Measurements from ENCODE around the gene RFWD3. TPM values are rescaled to one million over a fixed set of nuclear protein-coding genes. Genes with fewer than 3 reads are reported as not detected.

The RFWD3 gene
- total RNA-seq, 1 donor from 2014 or later = 22.5 TPM

- peaks cover 26% of the 10 kb centered on the region for H3K4me1 ChIP-seq
- H3K9me3 ChIP-seq = no peaks in the 10 kb centered on the region
- intact Hi-C loops (cut with DNase I) = no loop called here
- no peak overlapping the region for H3K27ac ChIP-seq
- H3K36me3 ChIP-seq = no peaks in the 10 kb centered on the region
- no peak for ATAC-seq
- H3K4me3 ChIP-seq = no peak overlapping the region
- no peak for TF ChIP-seq CTCF (IDR thresholded peaks at IDR 0.05)
- H3K27me3 ChIP-seq (ENCODE audit: low read depth) = no peaks in the 10 kb centered on the region
- DNase-seq = no peak
These were observed 88.2 kb downstream of the RFWD3 start for GRCh38 chr16:74578433-74578832.

DNA sequence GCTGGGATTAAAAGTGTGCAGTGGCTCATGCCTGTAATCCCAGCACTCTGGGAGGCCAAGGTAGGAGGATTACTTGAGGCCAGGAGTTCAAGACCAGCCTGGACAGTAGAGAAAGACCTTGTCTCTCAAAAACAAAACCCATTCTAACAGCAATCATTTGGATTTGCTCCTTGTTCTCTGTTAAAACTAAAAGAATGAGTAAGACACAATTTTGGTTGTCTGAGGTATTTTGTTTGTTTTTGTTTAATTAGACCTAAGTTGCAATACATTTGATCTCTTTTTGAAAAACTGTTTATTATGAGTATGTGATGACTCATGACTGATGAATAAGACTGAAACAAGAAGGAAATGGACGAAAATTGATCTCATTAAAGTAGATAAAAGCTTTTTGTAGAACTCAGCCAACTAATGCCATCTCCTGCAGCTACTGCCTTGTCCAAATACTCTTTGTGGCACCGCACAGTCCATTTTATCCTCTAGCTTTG lies 88.8 kb downstream of the RFWD3 start:
- Histone ChIP-seq H3K9me3 (no peaks in the 10 kb centered on the region), H3K4me1 (peaks cover 26% of the 10 kb centered on the region), H3K36me3 (no peaks in the 10 kb centered on the region), H3K27me3 (ENCODE audit: low read depth) (no peaks in the 10 kb centered on the region), H3K27ac (no peak overlapping the region), H3K4me3 (no peak overlapping the region)
- DNase-seq (no peak), ATAC-seq (no peak)
- intact Hi-C loops (cut with DNase I) = no loop called here
- TF ChIP-seq CTCF (IDR thresholded peaks at IDR 0.05) = no peak

DNA sequence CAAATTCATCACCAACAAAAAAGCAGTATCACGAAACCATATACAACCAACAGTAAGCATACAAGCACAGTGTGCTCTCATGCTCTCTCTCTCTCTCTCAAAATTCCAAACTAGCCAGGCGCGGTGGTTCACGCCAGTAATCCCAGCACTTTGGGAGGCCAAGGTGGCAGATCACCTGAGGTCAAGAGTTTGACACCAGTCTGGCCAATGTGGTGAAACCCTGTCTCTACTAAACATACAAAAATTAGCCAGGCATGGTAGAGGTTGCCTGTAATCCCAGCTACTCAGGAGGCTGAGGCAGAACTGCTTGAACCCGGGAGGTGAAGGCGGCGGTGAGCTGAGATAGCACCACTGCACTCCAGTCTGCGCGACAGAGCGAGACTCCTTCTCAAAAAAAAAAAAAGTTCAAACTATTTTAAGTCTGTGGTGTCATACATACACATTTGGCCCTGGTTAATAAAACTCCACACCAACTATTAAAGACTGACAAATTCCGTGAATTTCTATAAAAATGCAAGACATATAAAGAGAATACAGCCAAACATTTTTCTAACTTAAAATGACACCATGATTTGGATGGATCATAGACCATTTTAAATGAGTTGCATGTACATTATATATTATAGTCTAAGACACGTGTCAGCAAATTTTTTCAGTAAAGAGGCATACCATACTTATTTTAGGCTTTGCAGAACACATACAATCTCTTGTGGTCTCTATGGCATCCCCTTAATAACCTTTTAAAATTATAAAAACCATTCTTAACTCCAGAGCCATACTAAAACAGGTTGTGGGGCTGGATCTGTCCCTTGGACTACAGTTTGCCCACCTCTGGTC lies 90.7 kb downstream of the RFWD3 start:
- intact Hi-C loops (cut with DNase I) = no loop called here
- Histone ChIP-seq H3K36me3 (no peaks in the 10 kb centered on the region), H3K9me3 (no peaks in the 10 kb centered on the region), H3K27ac (no peak overlapping the region), H3K4me3 (no peak overlapping the region), H3K4me1 (peaks cover 26% of the 10 kb centered on the region), H3K27me3 (ENCODE audit: low read depth) (no peaks in the 10 kb centered on the region)
- DNase-seq (no peak), ATAC-seq (no peak)
- TF ChIP-seq CTCF (IDR thresholded peaks at IDR 0.05) = no peak

GRCh38 chr16:74575175-74575806 lies 91.4 kb downstream of the RFWD3 start:
- no peak for ATAC-seq
- no peak for TF ChIP-seq CTCF (IDR thresholded peaks at IDR 0.05)
- no peaks in the 10 kb centered on the region for H3K36me3 ChIP-seq
- peaks cover 27% of the 10 kb centered on the region for H3K4me1 ChIP-seq
- no peak overlapping the region for H3K27ac ChIP-seq
- no peaks in the 10 kb centered on the region for H3K9me3 ChIP-seq
- DNase-seq = no peak
- no peak overlapping the region for H3K4me3 ChIP-seq
- intact Hi-C loops (cut with DNase I) = no loop called here
- H3K27me3 ChIP-seq (ENCODE audit: low read depth) = no peaks in the 10 kb centered on the region

DNA sequence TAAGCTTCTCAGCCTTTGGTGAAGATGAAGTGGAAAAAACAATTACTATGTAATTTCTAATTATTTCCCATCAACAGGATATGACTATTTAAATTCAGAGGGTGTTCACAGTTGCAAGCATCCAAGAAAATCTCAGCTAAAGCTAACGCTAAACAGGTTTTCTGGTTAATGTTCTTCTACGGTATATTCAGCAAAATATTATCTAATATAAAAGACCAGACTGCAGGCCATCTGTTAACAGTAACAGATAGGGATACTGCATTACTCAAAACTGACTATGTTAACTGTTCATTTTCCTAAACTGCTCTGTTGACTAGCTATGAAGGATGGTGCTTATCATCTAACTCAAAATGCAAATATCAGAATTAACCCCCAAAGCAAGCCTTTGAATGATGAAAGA lies 92.5 kb downstream of the RFWD3 start:
- Histone ChIP-seq H3K27ac (no peak overlapping the region), H3K9me3 (no peaks in the 10 kb centered on the region), H3K27me3 (ENCODE audit: low read depth) (no peaks in the 10 kb centered on the region), H3K4me3 (no peak overlapping the region), H3K36me3 (no peaks in the 10 kb centered on the region), H3K4me1 (peaks cover 25% of the 10 kb centered on the region)
- ATAC-seq (no peak), DNase-seq (no peak)
- no peak for TF ChIP-seq CTCF (IDR thresholded peaks at IDR 0.05)
- intact Hi-C loops (cut with DNase I) = no loop called here
